Measurements from ENCODE around the gene SLC29A1. TPM values are rescaled to one million over a fixed set of nuclear protein-coding genes. Genes with fewer than 3 reads are reported as not detected.
"Not testable (repeated sequence)": the region's sequence is repeated elsewhere in the genome, so short reads cannot be mapped to it uniquely, and the experiment has no call there.

The SLC29A1 gene
- total RNA-seq, 6 experiments from 2014 or later = 14.9 to 29.9 (median 26.8) TPM

DNA sequence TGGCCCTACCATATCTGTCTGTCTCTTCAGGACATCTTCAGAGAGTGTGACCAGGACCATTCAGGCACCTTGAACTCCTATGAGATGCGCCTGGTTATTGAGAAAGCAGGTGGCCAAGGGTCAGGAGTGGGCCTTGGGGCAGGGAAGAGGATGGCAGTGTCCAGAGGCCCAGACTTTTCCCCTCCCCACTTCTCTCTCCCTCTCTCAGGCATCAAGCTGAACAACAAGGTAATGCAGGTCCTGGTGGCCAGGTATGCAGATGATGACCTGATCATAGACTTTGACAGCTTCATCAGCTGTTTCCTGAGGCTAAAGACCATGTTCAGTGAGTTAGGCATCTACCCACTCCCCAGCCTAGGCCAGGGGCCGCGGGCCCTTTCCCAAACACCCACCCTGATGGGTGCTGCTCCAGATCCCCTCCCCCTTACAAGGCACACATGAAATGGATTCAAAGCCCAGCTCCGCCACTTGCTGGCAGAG is 40.4 kb upstream of the SLC29A1 start:
- TF ChIP-seq, protein P1, sequence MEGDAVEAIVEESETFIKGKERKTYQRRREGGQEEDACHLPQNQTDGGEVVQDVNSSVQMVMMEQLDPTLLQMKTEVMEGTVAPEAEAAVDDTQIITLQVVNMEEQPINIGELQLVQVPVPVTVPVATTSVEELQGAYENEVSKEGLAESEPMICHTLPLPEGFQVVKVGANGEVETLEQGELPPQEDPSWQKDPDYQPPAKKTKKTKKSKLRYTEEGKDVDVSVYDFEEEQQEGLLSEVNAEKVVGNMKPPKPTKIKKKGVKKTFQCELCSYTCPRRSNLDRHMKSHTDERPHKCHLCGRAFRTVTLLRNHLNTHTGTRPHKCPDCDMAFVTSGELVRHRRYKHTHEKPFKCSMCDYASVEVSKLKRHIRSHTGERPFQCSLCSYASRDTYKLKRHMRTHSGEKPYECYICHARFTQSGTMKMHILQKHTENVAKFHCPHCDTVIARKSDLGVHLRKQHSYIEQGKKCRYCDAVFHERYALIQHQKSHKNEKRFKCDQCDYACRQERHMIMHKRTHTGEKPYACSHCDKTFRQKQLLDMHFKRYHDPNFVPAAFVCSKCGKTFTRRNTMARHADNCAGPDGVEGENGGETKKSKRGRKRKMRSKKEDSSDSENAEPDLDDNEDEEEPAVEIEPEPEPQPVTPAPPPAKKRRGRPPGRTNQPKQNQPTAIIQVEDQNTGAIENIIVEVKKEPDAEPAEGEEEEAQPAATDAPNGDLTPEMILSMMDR (IDR thresholded peaks at IDR 0.05) = no peak
- Mint-ChIP-seq H3K36me3 (ENCODE audit: low read depth) (no peaks in the 10 kb centered on the region), H3K27me3 (ENCODE audit: insufficient read depth) (peaks cover 17% of the 10 kb centered on the region), H3K9me3 (no peaks in the 10 kb centered on the region), H3K4me3 (no peak overlapping the region), H3K4me1 (ENCODE audit: low read depth) (peaks cover 22% of the 10 kb centered on the region), H3K27ac (no peak overlapping the region)
- DNase-seq = no peak

DNA sequence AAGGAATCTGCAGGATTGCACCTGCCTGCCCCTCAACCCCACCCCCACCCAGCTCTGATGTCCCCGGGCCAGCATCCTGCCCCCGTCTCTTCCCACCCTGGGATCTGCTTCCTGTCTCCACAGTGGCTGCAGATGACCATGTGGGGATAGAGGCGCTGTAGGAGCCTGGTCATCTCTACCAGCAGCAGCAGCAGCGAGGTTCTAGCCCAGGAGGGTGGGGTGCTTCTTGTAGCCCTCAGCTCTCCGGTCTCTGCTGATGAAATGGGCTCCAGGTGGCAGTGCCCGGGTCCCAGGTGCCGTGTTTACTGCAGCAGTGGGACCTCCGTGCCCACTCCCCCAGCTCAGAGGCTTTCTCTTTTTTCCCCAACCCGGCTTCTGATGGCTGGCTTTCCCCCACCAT is 39.6 kb upstream of the SLC29A1 start:
- Mint-ChIP-seq H3K27ac (no peak overlapping the region), H3K4me1 (ENCODE audit: low read depth) (peaks cover 13% of the 10 kb centered on the region), H3K9me3 (no peaks in the 10 kb centered on the region), H3K36me3 (ENCODE audit: low read depth) (no peaks in the 10 kb centered on the region), H3K4me3 (no peak overlapping the region), H3K27me3 (ENCODE audit: insufficient read depth) (peaks cover 17% of the 10 kb centered on the region)
- DNase-seq = no peak
- TF ChIP-seq, protein P1 (IDR thresholded peaks at IDR 0.05) = no peak

DNA sequence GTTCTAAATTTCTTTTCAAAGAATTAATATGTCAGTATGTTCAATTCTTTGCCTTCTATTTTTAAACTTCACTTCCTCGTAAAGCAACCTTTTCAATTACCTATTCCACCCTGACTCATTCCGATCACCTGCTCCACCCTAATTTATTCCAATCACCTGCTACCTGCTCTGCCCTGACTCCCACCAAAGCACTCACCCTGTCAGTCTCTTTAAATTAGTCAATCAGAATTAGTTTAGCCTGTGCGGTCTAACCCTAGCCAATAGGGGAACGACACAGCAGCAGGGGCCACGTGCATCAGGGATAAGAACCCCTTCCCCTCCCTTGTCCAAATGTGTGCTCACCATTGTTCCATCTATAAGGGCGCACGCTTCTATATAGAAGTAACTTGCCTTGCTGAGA is 38.0 kb upstream of the SLC29A1 start:
- H3K27ac Mint-ChIP-seq; H3K9me3 Mint-ChIP-seq; H3K36me3 Mint-ChIP-seq (ENCODE audit: low read depth); DNase-seq; H3K4me3 Mint-ChIP-seq; H3K4me1 Mint-ChIP-seq (ENCODE audit: low read depth): not testable (repeated sequence)
- H3K27me3 Mint-ChIP-seq (ENCODE audit: insufficient read depth) = peaks cover 25% of the 10 kb centered on the region

DNA sequence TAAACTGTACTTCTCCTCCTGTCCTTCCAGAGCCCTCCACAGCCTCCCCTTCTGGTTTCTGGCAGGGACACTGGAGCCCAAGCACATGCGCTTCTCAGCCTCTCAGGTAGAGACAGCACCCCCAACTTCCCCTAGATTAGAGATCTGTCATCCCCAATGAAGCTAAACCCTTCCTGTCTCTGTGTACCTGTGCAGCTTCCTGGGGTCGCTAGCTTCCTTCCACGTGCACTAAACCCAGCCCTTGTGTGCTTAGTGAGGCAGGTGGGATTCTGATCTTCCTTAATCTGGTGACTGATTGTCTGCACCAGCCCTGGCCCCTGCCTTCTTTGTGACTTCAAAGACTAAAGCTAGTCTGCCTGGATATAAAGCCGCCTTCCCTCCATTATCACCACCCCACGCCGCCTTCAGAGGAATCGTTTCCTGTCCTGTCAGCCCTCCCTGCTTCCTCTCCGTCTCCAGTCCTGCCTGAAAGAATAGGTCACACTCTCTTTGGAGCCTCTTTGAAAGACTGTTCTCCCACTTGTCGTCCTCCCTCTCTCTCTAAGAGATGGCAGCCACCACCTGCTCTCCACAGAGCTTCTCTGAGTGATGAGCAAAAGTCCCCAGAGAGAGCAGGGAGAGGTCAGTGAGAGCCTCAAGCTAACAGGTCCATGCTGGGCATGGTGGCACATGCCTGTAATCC is 37.3 kb upstream of the SLC29A1 start:
- TF ChIP-seq, protein P1 (IDR thresholded peaks at IDR 0.05) = no peak
- Mint-ChIP-seq H3K4me3 (no peak overlapping the region), H3K4me1 (ENCODE audit: low read depth) (no peaks in the 10 kb centered on the region), H3K9me3 (no peaks in the 10 kb centered on the region), H3K27ac (no peak overlapping the region), H3K36me3 (ENCODE audit: low read depth) (no peaks in the 10 kb centered on the region), H3K27me3 (ENCODE audit: insufficient read depth) (peaks cover 25% of the 10 kb centered on the region)
- DNase-seq = no peak

DNA sequence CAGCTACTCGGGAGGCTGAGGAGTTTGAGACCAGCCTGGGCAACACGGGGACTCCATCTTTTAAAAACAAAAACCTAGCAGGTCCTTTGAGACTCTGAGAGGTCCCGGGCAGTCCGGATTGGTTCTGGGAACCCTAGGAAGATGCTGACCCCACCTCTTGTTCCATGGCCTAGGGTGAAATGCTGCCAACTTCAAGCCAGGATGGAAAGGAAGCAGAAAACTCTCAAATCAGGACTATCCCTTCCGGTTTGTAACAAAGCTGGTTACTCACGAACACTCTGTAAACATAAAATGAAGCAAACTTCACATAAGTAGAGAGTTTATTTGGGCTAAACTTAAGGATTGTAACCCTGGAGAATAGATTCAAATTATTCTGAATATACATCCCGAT is 36.8 kb upstream of the SLC29A1 start:
- Mint-ChIP-seq H3K4me3 (no peak overlapping the region), H3K4me1 (ENCODE audit: low read depth) (no peaks in the 10 kb centered on the region), H3K27ac (no peak overlapping the region), H3K9me3 (no peaks in the 10 kb centered on the region), H3K27me3 (ENCODE audit: insufficient read depth) (peaks cover 25% of the 10 kb centered on the region), H3K36me3 (ENCODE audit: low read depth) (no peaks in the 10 kb centered on the region)
- DNase-seq = no peak
- TF ChIP-seq, protein P1 (IDR thresholded peaks at IDR 0.05) = no peak

DNA sequence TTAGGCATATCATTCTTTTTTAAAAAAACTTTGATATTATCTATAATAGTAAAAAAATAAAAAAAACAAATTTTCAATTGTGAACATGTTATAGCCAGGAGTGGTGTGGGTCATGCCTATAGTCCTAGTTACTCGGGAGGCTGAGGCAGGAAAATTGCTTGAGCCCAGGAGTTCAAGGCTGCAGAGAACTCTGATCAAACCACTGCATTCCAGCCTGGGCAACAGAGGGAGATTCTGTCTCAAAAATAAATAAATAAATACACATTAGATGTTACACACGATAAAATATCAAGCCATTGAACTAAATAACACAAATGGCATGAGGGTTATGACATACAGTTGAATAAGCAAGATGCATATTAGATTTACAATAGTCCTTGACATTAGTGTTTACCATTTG is 34.6 kb upstream of the SLC29A1 start:
- Mint-ChIP-seq H3K4me3 (no peak overlapping the region), H3K36me3 (ENCODE audit: low read depth) (no peaks in the 10 kb centered on the region), H3K27me3 (ENCODE audit: insufficient read depth) (peaks cover 36% of the 10 kb centered on the region), H3K27ac (no peak overlapping the region), H3K4me1 (ENCODE audit: low read depth) (no peaks in the 10 kb centered on the region; the same call in 1 of the 2 replicates), H3K9me3 (no peaks in the 10 kb centered on the region)
- TF ChIP-seq, protein P1 (IDR thresholded peaks at IDR 0.05) = no peak
- DNase-seq = no peak
